ENCODE measurements around the gene DCC. TPM values are rescaled to one million over a fixed set of nuclear protein-coding genes. Genes with fewer than 3 reads are reported as not detected.

The DCC gene
- total RNA-seq, 1 experiment from 2014 or later, result not detected

DNA sequence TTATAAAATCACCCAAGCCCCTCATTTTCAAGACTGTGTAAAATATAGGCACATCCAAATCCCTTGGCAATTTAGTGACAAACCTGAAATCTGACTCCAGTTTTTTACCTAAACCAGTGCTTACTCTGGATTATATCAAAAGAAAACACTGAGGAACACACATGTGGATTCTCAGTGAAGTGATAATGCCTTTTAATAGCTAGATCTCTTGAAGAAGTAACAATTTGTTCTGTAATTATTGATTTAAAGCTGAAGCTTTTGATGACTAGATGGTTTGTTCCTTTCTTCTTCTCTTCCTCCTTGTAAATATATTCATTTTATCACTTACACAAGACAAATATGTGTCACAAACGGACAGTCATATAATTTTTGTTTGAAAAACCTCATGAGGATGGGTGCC, 894.6 kb downstream of the DCC start:
- H3K9me2 ChIP-seq (replicated peaks; ENCODE audit: low read length), result no peaks in the 10 kb centered on the region
- no peak overlapping the region for H3K27ac ChIP-seq (ENCODE audit: low read length)
- POLR2A ChIA-PET (ENCODE audit: unreplicated experiment), result no interaction called here
- no peak for ATAC-seq
- H4K20me1 ChIP-seq (ENCODE audit: low read length), result no peaks in the 10 kb centered on the region
- H3K4me2 ChIP-seq (ENCODE audit: low read length), result no peak overlapping the region
- H3F3A ChIP-seq (ENCODE audit: low read length, unreplicated experiment), result no peaks in the 10 kb centered on the region
- H3K79me2 ChIP-seq (ENCODE audit: low read length), result no peaks in the 10 kb centered on the region
- H3K4me1 ChIP-seq (ENCODE audit: insufficient read depth, low read length), result no peaks in the 10 kb centered on the region
- H3K4me3 ChIP-seq (ENCODE audit: low read length), result no peak overlapping the region
- H3K36me3 ChIP-seq (ENCODE audit: low read depth, low read length), result no peaks in the 10 kb centered on the region
- CTCF ChIA-PET, result no interaction called here
- no peak overlapping the region for H2AFZ ChIP-seq (ENCODE audit: low read length)
- no peak for DNase-seq
- intact Hi-C loops (cut with micrococcal nuclease), result no loop called here
- TF ChIP-seq EZH2 (IDR thresholded peaks at IDR 0.05; ENCODE audit: low read length, unreplicated experiment) (no peak), EZH2phosphoT487 (IDR thresholded peaks at IDR 0.05; ENCODE audit: borderline replicate concordance, low read length) (no peak)
- TF ChIP-seq, protein P1, sequence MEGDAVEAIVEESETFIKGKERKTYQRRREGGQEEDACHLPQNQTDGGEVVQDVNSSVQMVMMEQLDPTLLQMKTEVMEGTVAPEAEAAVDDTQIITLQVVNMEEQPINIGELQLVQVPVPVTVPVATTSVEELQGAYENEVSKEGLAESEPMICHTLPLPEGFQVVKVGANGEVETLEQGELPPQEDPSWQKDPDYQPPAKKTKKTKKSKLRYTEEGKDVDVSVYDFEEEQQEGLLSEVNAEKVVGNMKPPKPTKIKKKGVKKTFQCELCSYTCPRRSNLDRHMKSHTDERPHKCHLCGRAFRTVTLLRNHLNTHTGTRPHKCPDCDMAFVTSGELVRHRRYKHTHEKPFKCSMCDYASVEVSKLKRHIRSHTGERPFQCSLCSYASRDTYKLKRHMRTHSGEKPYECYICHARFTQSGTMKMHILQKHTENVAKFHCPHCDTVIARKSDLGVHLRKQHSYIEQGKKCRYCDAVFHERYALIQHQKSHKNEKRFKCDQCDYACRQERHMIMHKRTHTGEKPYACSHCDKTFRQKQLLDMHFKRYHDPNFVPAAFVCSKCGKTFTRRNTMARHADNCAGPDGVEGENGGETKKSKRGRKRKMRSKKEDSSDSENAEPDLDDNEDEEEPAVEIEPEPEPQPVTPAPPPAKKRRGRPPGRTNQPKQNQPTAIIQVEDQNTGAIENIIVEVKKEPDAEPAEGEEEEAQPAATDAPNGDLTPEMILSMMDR (conservative IDR thresholded peaks at IDR 0.05; ENCODE audit: low read depth, low read length), result no peak
- H3K27me3 ChIP-seq (ENCODE audit: low read length), result no peaks in the 10 kb centered on the region
- no peak overlapping the region for H3K9ac ChIP-seq (ENCODE audit: low read length)
- 0 out of 2 replicates have a peak, but pooled peaks cover 3% of the 10 kb centered on the region for H3K9me3 ChIP-seq (ENCODE audit: low read length)
- BruUV-seq (replicated peaks), result no TSS peak

- TF ChIP-seq EZH2phosphoT487 (IDR thresholded peaks at IDR 0.05; ENCODE audit: borderline replicate concordance, low read length) (no peak), EZH2 (IDR thresholded peaks at IDR 0.05; ENCODE audit: low read length, unreplicated experiment) (no peak)
- TF ChIP-seq, protein P1 (conservative IDR thresholded peaks at IDR 0.05; ENCODE audit: low read depth, low read length), result no peak
- Histone ChIP-seq H3K9me3 (ENCODE audit: low read length) (0 out of 2 replicates have a peak, but pooled peaks cover 12% of the 10 kb centered on the region), H3K27me3 (ENCODE audit: low read length) (no peaks in the 10 kb centered on the region), H3K4me1 (ENCODE audit: insufficient read depth, low read length) (no peaks in the 10 kb centered on the region), H3K36me3 (ENCODE audit: low read depth, low read length) (no peaks in the 10 kb centered on the region), H3K4me3 (ENCODE audit: low read length) (no peak overlapping the region), H3K9ac (ENCODE audit: low read length) (no peak overlapping the region), H4K20me1 (ENCODE audit: low read length) (no peaks in the 10 kb centered on the region), H3K79me2 (ENCODE audit: low read length) (no peaks in the 10 kb centered on the region), H3F3A (ENCODE audit: low read length, unreplicated experiment) (no peaks in the 10 kb centered on the region), H3K9me2 (replicated peaks; ENCODE audit: low read length) (no peaks in the 10 kb centered on the region), H3K4me2 (ENCODE audit: low read length) (no peak overlapping the region), H3K27ac (ENCODE audit: low read length) (no peak overlapping the region), H2AFZ (ENCODE audit: low read length) (no peak overlapping the region)
- POLR2A ChIA-PET (ENCODE audit: unreplicated experiment), result no interaction called here
- ATAC-seq (no peak), DNase-seq (no peak)
- CTCF ChIA-PET, result no interaction called here
- no TSS peak for BruUV-seq (replicated peaks)
- intact Hi-C loops (cut with micrococcal nuclease), result no loop called here
Measured at GRCh38 chr18:53241161-53241560, 901.2 kb downstream of the DCC start.

DNA sequence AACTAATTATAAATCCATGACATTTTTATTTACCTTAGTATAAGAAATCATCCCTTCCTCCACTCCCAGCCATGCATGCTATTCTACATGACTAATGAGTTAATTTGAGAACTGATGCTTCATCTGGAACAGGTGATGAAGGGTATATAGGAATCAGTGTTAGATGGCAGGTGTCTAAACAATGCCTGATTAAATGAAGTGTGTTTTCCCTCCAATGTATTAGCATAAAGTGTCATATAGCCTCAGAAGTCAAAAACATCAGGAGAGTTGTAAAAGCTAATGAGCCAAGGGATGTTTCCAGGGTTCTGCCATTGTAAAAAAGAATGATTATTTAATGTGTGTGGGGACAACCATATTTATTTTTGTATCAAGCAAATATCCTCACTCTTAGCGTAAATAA, 913.8 kb downstream of the DCC start:
- Histone ChIP-seq H3K9me2 (replicated peaks; ENCODE audit: low read length) (no peaks in the 10 kb centered on the region), H3K9me3 (ENCODE audit: low read length) (0 out of 2 replicates have a peak, but pooled peaks cover 5% of the 10 kb centered on the region), H3K9ac (ENCODE audit: low read length) (no peak overlapping the region), H3K27me3 (ENCODE audit: low read length) (no peaks in the 10 kb centered on the region), H3K79me2 (ENCODE audit: low read length) (no peaks in the 10 kb centered on the region), H3K4me3 (ENCODE audit: low read length) (no peak overlapping the region), H3K4me1 (ENCODE audit: insufficient read depth, low read length) (no peaks in the 10 kb centered on the region), H3K4me2 (ENCODE audit: low read length) (no peak overlapping the region), H4K20me1 (ENCODE audit: low read length) (no peaks in the 10 kb centered on the region), H3K36me3 (ENCODE audit: low read depth, low read length) (no peaks in the 10 kb centered on the region), H3K27ac (ENCODE audit: low read length) (no peak overlapping the region), H2AFZ (ENCODE audit: low read length) (no peak overlapping the region), H3F3A (ENCODE audit: low read length, unreplicated experiment) (no peaks in the 10 kb centered on the region)
- BruUV-seq (replicated peaks), result no TSS peak
- ChIA-PET CTCF (no interaction called here), POLR2A (ENCODE audit: unreplicated experiment) (no interaction called here)
- DNase-seq, result no peak
- TF ChIP-seq EZH2 (IDR thresholded peaks at IDR 0.05; ENCODE audit: low read length, unreplicated experiment) (no peak), EZH2phosphoT487 (IDR thresholded peaks at IDR 0.05; ENCODE audit: borderline replicate concordance, low read length) (no peak)
- TF ChIP-seq, protein P1 (conservative IDR thresholded peaks at IDR 0.05; ENCODE audit: low read depth, low read length), result no peak
- intact Hi-C loops (cut with micrococcal nuclease), result no loop called here
- ATAC-seq, result no peak

All from PC-3 (cell line).